Colonic mucosa (tissue), 4 donors: ENCODE data around the gene CYP11A1. TPM values are rescaled to one million over a fixed set of nuclear protein-coding genes. Genes with fewer than 3 reads are reported as not detected.

Experiments used
- DNase-seq: peaks from one replicate; pipeline ENCODE4 v3.0.0-alpha.2; 2020
- H3K27ac ChIP-seq: fragments of 200-600 bp; one replicate; pipeline ENCODE4 v1.8.0; 2021
- H3K27me3 ChIP-seq: fragments of 200-600 bp; one replicate; pipeline ENCODE4 v1.8.0; 2021
- H3K36me3 ChIP-seq: fragments of 200-600 bp; one replicate; pipeline ENCODE4 v1.8.0; 2021
- H3K4me1 ChIP-seq: fragments of 200-600 bp; one replicate; pipeline ENCODE4 v1.8.0; 2021; ENCODE audit warnings: mild to moderate bottlenecking
- H3K4me3 ChIP-seq: fragments of 200-600 bp; one replicate; pipeline ENCODE4 v1.8.0; 2021
- H3K9ac ChIP-seq, 2 donors: one replicate each; pipeline ENCODE4 v1.7.0; 2013; ENCODE audit warnings: control low read depth in 2 of 2, low read depth in 2 of 2, low read length in 2 of 2
- H3K9me3 ChIP-seq: fragments of 200-600 bp; one replicate; pipeline ENCODE4 v1.8.0; 2021
- intact Hi-C: fragments of 100-400 bp; cut with DNase I; formaldehyde crosslinking; loops from one replicate; pipeline ENCODE4 v1.14.1; 2022
- total RNA-seq, 2 donors: library from RNA; stranded (reverse); fragmentation: NEBNext Ultra II Directional in 1 of 2; extraction: Animal tissue kit (Norgen Biotek cat#: 25700) in 1 of 2; gene quantifications; one replicate each; pipeline ENCODE4 v1.2.1, GENCODE V29; 2021
- TF ChIP-seq, protein P1 (sequence below): fragments of 200-600 bp; IDR thresholded peaks from one replicate; pipeline ENCODE4 v1.8.0; 2022; ENCODE audit warnings: antibody characterized with exemption, mild to moderate bottlenecking
- donor health status: healthy.
- donor health status: DM: no; HTN: no; CAD: no.
- donor health status: DM: no; HTN: no; CAD: no.

The CYP11A1 gene
- total RNA-seq, 2 donors from 2014 or later, result 1.3 TPM; not detected in 1

DNA sequence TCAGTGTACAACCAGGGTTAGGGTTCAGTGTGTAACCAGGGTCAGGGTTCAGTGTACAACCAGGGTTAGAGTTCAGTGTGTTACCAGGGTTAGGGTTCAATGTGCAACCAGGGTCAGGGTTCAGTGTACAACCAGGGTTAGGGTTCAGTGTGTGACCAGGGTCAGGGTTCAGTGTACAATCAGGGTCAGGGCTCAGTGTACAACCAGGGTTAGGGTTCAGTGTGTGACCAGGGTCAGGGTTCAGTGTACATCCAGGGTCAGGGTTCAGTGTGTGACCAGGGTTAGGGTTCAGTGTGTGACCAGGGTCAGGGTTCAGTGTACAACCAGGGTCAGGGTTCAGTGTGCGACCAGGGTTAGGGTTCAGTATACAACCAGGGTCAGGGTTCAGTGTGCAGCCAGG is 33.3 kb downstream of the CYP11A1 start:
- DNase-seq, result no peak
- Histone ChIP-seq H3K9ac (no peak overlapping the region), H3K27me3 (no peaks in the 10 kb centered on the region), H3K27ac (no peak overlapping the region), H3K4me1 (no peaks in the 10 kb centered on the region), H3K36me3 (no peaks in the 10 kb centered on the region), H3K9me3 (no peaks in the 10 kb centered on the region), H3K4me3 (no peak overlapping the region)
- intact Hi-C loops, result no loop called here
- TF ChIP-seq, protein P1, sequence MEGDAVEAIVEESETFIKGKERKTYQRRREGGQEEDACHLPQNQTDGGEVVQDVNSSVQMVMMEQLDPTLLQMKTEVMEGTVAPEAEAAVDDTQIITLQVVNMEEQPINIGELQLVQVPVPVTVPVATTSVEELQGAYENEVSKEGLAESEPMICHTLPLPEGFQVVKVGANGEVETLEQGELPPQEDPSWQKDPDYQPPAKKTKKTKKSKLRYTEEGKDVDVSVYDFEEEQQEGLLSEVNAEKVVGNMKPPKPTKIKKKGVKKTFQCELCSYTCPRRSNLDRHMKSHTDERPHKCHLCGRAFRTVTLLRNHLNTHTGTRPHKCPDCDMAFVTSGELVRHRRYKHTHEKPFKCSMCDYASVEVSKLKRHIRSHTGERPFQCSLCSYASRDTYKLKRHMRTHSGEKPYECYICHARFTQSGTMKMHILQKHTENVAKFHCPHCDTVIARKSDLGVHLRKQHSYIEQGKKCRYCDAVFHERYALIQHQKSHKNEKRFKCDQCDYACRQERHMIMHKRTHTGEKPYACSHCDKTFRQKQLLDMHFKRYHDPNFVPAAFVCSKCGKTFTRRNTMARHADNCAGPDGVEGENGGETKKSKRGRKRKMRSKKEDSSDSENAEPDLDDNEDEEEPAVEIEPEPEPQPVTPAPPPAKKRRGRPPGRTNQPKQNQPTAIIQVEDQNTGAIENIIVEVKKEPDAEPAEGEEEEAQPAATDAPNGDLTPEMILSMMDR, result no peak

DNA sequence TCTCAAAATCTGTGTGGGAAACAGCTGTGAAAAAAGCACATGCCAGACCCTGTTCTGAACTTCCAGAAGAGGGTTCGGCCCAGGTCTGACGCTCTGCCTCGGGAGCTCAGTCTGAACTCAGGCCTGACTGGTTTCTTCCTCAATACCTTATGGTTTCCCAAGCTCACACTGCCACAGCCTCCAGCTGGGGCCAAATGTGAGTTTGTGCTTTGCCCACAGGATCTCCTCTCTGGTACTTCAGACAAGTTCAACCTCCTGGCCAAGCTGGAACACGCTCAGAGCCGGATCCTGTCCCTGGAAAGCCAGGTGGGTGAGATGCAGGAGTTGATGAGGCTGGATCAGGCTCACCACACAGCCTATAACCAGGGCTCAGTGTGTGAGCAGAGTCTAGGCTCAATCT is 33.8 kb downstream of the CYP11A1 start:
- Histone ChIP-seq H3K36me3 (no peaks in the 10 kb centered on the region), H3K9ac (no peak overlapping the region), H3K4me1 (no peaks in the 10 kb centered on the region), H3K27ac (no peak overlapping the region), H3K9me3 (no peaks in the 10 kb centered on the region), H3K4me3 (no peak overlapping the region), H3K27me3 (no peaks in the 10 kb centered on the region)
- TF ChIP-seq, protein P1, result no peak
- intact Hi-C loops, result no loop called here
- DNase-seq, result no peak

DNA sequence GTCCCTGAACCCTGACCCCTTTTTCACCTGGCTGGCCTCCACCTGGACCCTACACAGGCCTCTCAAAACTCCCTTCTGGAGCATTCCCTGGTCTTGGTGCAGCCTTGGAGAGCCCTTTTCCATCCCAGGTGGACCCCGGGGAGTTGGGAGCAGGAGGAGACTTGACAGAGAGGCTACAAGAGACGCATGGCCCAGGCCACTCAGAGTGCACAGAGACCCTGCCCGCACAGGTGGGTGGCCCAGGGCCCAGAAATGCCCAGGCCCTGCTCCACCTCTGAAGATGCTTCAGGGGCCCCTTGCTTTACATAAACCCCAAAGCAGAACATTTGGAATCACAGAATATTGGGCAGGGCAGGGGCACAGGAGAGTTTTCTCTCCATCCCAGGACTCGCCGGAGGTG is 34.4 kb downstream of the CYP11A1 start:
- TF ChIP-seq, protein P1, result no peak
- no peaks in the 10 kb centered on the region for H3K4me1 ChIP-seq
- no peak overlapping the region for H3K4me3 ChIP-seq
- no peak for DNase-seq
- H3K27me3 ChIP-seq, result no peaks in the 10 kb centered on the region
- intact Hi-C loops, result no loop called here
- no peaks in the 10 kb centered on the region for H3K9me3 ChIP-seq
- no peak overlapping the region for H3K27ac ChIP-seq
- no peak overlapping the region for H3K9ac ChIP-seq
- H3K36me3 ChIP-seq, result no peaks in the 10 kb centered on the region

DNA sequence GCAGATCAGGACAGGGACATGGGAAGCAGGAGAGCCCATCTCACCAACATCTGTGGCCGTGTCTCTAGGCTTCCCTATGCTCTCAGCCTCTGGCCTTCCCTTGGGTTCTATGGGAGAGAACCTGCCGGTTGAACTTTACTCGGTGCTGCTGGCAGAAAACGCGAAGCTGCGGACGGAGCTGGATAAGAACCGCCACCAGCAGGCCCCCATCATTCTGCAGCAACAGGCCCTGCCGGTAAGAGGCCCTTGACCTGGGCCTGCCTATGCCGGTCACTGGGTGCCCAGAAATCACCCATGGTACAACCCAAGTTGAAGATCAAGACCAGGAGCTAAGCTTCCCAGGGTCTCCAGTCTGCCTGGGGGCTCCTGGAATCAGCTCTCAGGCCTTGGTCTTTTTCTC is 34.8 kb downstream of the CYP11A1 start:
- DNase-seq, result no peak
- H3K4me1 ChIP-seq, result no peaks in the 10 kb centered on the region
- H3K36me3 ChIP-seq, result no peaks in the 10 kb centered on the region
- no peaks in the 10 kb centered on the region for H3K9me3 ChIP-seq
- H3K4me3 ChIP-seq, result no peak overlapping the region
- no peak overlapping the region for H3K9ac ChIP-seq
- H3K27me3 ChIP-seq, result no peaks in the 10 kb centered on the region
- intact Hi-C loops, result no loop called here
- no peak overlapping the region for H3K27ac ChIP-seq
- TF ChIP-seq, protein P1, result no peak

DNA sequence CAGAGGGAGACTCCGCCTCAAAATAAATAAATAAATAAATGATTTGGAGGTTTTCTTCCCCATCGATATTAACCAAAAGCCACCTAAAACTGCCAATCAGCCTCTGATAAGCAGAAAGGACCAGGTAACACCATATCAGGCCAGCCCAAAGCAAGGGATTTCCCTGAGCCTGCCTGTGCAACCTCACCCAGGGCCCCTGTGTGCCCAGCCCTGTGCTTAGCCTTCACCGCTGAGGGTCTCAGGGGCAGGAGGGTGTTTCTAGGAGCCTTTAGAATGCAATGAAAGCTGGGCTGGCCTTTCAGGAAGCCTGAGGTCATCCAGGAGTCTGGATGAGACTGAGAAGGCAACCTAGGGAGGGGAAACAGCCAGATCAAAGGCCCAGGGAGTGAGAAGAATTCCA is 35.4 kb downstream of the CYP11A1 start:
- no peaks in the 10 kb centered on the region for H3K4me1 ChIP-seq
- intact Hi-C loops, result no loop called here

More for the DNA sequence above, 35.4 kb downstream of the CYP11A1 start:
- no peak for DNase-seq
- no peak overlapping the region for H3K4me3 ChIP-seq
- no peaks in the 10 kb centered on the region for H3K36me3 ChIP-seq
- no peaks in the 10 kb centered on the region for H3K27me3 ChIP-seq
- no peak overlapping the region for H3K9ac ChIP-seq
- TF ChIP-seq, protein P1, result no peak
- H3K9me3 ChIP-seq, result no peaks in the 10 kb centered on the region
- H3K27ac ChIP-seq, result no peak overlapping the region
